T-helper 2 cell (primary cell): ENCODE measurements around the gene ZNF385D.
"Not testable (repeated sequence)": the region's sequence is repeated elsewhere in the genome, so short reads cannot be mapped to it uniquely, and the experiment has no call there.

Source experiments
- DNase-seq, 5 experiments: peaks; one replicate each; pipeline versions ENCODE4 v3.0.0 to v3.0.0-alpha.2; 2012 to 2022

Gene ZNF385D

GRCh38 chr3:21505711-21506460, 245.1 kb downstream of the ZNF385D start:
- DNase-seq: no peak

- no peak for DNase-seq
Measured at GRCh38 chr3:21502656-21503055, 248.4 kb downstream of the ZNF385D start.

- DNase-seq: no peak
Measured at GRCh38 chr3:21500834-21501233, 250.2 kb downstream of the ZNF385D start.

GRCh38 chr3:21490671-21491070, 260.3 kb downstream of the ZNF385D start:
- not testable (repeated sequence) for DNase-seq

- no peak for DNase-seq
Measured at GRCh38 chr3:21487520-21487919, 263.5 kb downstream of the ZNF385D start.

GRCh38 chr3:21486024-21486935, 264.7 kb downstream of the ZNF385D start:
- DNase-seq: not testable (repeated sequence)

GRCh38 chr3:21484828-21485144, 266.2 kb downstream of the ZNF385D start:
- no peak for DNase-seq

GRCh38 chr3:21484057-21484827, 266.8 kb downstream of the ZNF385D start:
- DNase-seq: peak in 1 of 5 experiments; percentile 20

- no peak for DNase-seq
Measured at GRCh38 chr3:21481991-21482390, 269.0 kb downstream of the ZNF385D start.

GRCh38 chr3:21477541-21478288, 273.3 kb downstream of the ZNF385D start:
- no peak for DNase-seq

GRCh38 chr3:21466476-21466875, 284.5 kb downstream of the ZNF385D start:
- DNase-seq: no peak

GRCh38 chr3:21464746-21465145, 286.3 kb downstream of the ZNF385D start:
- no peak for DNase-seq

GRCh38 chr3:21463319-21463718, 287.7 kb downstream of the ZNF385D start:
- no peak for DNase-seq

- no peak for DNase-seq
Measured at GRCh38 chr3:21462141-21462540, 288.9 kb downstream of the ZNF385D start.

GRCh38 chr3:21457084-21457483, 293.9 kb downstream of the ZNF385D start:
- no peak for DNase-seq

- DNase-seq: no peak
Measured at GRCh38 chr3:21449738-21450137, 301.3 kb downstream of the ZNF385D start.

GRCh38 chr3:21447476-21448151, 303.4 kb downstream of the ZNF385D start:
- DNase-seq: no peak

- DNase-seq: no peak
Measured at GRCh38 chr3:21446945-21447475, 304.0 kb downstream of the ZNF385D start.

GRCh38 chr3:21446027-21446426, 305.0 kb downstream of the ZNF385D start:
- DNase-seq: no peak

GRCh38 chr3:21441821-21442220, 309.2 kb downstream of the ZNF385D start:
- DNase-seq: no peak

- DNase-seq: no peak
Measured at GRCh38 chr3:21436835-21437234, 314.2 kb downstream of the ZNF385D start.

- no peak for DNase-seq
Measured at GRCh38 chr3:21435871-21436270, 315.1 kb downstream of the ZNF385D start.
